ENCODE data around the gene BCL2L12.

Gene BCL2L12

GRCh38 chr19:49664171-49665035 lies 1.3 kb upstream of the BCL2L12 start:
- peak; percentile 86 to 90 (median 89) for DNase-seq

GRCh38 chr19:49665036-49665350 lies 740 bp upstream of the BCL2L12 start:
- DNase-seq, result no peak

GRCh38 chr19:49666120-49666444 lies 349 bp downstream of the BCL2L12 start:
- no peak for DNase-seq

- no peak for DNase-seq
These were observed 1.7 kb downstream of the BCL2L12 start for GRCh38 chr19:49667473-49667872.

- no peak for DNase-seq
These were observed 3.8 kb downstream of the BCL2L12 start for GRCh38 chr19:49669516-49669915.

GRCh38 chr19:49672131-49672919 lies 6.6 kb downstream of the BCL2L12 start:
- DNase-seq, result peak; percentile 70 to 80 (median 73)

GRCh38 chr19:49676136-49676783 lies 10.5 kb downstream of the BCL2L12 start:
- DNase-seq, result peak in 2 of 3 experiments; percentile 96 to 97

- DNase-seq, result peak; percentile 99 to 100 (median 100)
These were observed 11.1 kb downstream of the BCL2L12 start for GRCh38 chr19:49676784-49677230.

GRCh38 chr19:49677231-49677900 lies 11.6 kb downstream of the BCL2L12 start, which contains the start of gene PRMT1:
Gene PRMT1, plus strand, starts transcription at chr19:49677271. Its CDS starts 10 bp downstream, at chr19:49677281.
- peak in 2 of 3 experiments; percentile 47 to 63 for DNase-seq

- peak; percentile 58 to 79 (median 68) for DNase-seq
These were observed 12.4 kb downstream of the BCL2L12 start for GRCh38 chr19:49677901-49678674.

GRCh38 chr19:49678985-49679770 lies 13.4 kb downstream of the BCL2L12 start:
- DNase-seq, result no peak

GRCh38 chr19:49679771-49680413 lies 14.2 kb downstream of the BCL2L12 start:
- DNase-seq, result no peak

GRCh38 chr19:49680421-49681351 lies 15.0 kb downstream of the BCL2L12 start:
- peak; percentile 81 to 92 (median 91) for DNase-seq

- DNase-seq, result no peak
These were observed 16.1 kb downstream of the BCL2L12 start for GRCh38 chr19:49681830-49682229.

GRCh38 chr19:49682274-49682673 lies 16.5 kb downstream of the BCL2L12 start:
- no peak for DNase-seq

GRCh38 chr19:49683814-49684250 lies 18.1 kb downstream of the BCL2L12 start:
- no peak for DNase-seq

GRCh38 chr19:49684251-49684982 lies 18.7 kb downstream of the BCL2L12 start:
- no peak for DNase-seq

GRCh38 chr19:49684983-49685553 lies 19.3 kb downstream of the BCL2L12 start:
- no peak for DNase-seq

All from NCI-H1417 (cell line).